Measurements from ENCODE around the gene DYNLT3.

The DYNLT3 gene

DNA sequence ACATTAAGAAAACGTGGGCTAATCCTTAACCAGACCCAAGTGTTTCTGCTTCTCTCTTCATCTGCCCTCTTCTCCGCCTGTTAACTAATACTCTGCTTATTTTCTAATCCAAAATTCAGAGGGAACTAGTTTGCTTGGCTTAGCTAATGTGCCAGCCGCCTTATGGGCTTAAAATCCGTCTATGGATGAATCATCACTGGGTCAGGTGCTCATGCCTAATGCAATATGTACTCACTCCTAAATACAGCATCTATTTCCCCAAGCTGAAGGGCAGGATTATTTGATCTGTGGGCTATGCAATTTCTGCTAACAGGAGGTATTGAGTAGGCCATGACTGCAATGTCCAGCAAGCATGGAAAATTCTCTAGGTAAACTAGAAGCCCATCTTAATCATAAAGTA, 12.4 kb downstream of the DYNLT3 start:
- DNase-seq = no peak

DNA sequence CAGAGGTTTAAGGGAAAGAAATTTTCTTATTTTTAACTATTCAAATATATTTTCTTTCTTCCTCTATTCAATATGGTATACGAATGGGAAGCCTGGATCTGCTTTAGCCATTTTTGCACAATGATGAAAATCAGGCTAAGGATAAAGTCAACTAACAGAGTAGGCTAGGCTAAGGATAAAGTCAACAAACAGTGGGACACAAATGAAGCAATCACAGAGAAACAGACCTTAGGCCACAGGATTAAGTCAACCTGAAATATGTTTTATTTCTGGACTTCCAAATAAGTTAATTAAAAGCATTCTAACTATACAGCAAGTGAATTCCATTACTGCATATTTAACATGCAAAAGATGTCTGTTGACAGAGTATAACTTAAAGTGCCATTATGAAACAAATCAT, 17.0 kb downstream of the DYNLT3 start:
- no peak for DNase-seq

DNA sequence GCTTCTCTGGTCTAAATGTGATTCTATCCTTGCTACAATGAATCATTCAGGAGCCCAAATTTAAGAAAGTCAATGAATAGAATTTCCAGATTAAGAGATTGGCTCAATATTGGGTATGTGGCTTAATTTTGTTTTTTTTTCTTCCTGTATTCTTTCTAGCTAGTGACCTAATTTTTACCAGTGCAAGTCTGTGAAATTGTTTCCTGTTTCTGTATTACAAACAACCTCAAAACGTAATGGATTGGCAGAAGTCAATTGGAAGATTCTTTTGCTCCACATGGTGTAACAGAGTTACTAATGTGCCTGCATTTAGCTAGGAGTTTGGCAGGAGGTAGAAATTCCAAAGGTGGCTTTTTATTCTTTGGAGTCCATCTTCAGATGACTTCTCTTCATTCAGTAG, 17.6 kb downstream of the DYNLT3 start:
- no peak for DNase-seq

DNA sequence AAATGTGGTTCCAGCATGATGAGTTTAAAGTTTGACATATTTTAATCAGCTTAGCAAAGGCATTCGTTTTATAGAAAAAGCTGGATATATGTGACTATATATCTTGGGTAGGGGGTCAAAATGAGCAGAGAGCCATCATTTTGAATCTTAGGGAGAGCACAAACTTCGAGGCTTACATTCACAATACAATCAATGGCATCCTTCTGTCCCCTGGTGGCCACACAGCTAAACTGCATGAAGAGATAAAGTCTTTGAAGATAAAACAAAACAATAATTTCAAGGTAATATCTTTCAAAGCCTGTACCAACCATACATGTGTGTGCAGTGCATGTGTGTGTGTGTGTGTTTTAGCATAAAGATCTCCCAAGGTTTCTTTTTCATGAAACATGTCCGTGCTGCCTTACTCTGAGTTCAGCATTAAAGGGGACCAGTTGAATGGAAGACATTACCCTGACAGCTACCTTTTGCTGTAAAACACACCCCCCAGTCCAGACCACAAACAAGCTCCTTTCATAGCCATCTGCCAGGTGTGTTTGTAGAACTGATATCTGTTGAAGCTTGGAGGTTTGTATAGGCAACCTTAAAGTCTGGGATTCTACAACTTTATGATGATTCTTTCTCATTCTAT, 22.0 kb downstream of the DYNLT3 start:
- peak; percentile 1 for DNase-seq

DNA sequence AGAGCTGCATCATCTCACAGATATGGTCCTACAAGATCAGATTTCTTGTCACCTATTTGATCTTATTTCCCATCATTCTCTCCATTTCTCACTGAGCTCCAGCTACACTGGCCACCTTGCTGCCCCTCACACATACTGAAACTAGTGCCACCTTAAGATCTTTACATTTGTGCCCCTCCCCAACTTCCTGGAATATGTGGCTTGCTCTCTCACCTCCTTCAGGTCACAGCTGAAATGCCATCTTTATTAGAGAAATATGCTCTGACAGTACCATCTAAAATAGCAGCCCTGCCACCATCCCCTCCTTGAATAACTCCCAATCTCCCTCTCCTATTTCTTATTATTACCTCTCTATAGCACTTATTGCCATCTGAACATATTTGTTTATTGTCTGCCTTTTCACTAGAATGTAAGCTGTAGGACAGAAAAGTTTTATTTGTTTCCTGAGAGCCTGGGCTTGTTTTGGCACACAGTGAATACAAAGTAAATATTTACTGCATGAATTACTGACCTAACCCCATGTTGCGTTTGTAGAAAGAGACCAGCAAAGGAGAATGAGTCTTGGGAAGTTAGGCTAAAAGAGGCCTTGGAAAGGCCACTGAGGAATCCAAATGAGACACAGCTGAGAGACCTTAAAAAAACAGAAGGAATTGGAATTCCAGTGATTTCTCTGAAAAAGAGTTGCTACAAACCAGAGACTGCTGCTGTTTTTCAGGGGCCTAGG, 22.7 kb downstream of the DYNLT3 start:
- DNase-seq = no peak

DNA sequence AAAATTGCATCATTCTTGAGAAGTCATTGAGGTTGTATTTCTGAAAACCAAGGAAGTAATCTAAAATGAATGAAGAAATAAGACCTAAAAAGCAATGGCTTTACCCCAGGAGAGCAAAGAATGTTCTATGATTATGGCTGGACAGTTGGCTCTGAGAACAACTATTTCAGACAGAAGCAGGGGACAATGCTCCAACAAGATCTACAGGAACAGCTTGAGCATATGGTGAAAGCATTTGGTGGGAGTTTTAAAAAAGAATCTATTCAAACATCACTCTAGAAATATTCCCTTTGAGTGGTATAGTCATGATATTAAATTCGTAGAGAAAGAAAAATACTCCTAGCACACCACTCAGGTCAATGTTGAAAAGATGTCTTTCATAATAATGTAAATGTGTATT, 26.7 kb downstream of the DYNLT3 start:
- DNase-seq = no peak

DNA sequence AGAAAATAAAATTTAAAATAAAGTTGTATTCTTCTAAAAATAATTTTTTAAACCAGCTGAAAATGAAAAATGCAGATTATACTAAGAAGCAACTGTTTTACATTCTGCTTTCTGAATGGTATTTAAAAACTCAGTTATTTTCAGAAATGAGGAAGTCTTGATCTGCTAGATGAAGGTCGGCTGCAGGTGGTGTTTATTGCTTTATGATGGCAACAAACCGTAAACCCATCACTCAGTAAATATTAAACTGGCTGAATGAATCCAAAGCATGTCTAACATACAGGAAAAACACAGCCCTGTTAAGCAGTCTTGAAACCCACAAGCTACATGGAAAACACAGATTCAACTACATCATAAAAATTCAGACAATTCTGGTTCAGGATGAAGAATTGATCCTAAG, 29.3 kb downstream of the DYNLT3 start:
- peak; percentile 2 for DNase-seq

DNA sequence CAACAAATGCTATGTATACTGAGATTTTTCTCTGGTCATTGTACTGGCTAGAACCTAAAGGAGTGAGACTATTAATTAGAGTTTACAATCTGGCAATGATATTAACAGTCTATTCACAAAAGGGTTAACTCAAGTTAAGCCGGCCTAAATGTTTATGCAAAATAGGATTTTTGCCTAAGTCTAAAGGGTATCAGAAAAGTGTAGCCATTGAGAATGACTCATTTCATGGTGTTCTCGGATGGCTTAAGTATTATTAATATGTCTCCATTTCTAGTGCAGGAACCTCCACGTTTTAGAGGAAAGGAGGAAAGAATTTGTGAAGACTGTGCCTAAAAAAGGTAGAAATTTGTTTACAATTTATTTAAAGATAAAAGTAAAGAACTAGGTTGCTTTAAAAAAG, 29.8 kb downstream of the DYNLT3 start:
- DNase-seq = no peak

DNA sequence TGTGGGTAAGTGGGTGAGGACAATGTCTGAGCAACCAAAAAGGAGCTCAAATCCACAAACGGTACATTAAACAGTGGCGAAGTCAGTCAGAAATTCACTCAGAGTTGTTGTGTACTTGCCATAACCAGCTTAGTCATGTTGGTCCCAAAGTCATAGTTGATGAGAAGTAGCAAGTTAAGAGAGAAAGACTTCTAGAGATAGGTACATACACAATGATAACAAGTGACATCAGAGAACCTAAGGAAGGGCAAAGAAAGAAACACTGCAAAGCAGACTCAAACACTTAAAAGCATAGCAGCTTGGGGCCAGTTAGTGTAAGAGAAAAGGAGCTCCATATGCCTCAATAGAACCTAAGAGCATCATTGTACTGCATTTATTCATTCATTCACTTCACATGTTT, 30.2 kb downstream of the DYNLT3 start:
- DNase-seq = no peak

DNA sequence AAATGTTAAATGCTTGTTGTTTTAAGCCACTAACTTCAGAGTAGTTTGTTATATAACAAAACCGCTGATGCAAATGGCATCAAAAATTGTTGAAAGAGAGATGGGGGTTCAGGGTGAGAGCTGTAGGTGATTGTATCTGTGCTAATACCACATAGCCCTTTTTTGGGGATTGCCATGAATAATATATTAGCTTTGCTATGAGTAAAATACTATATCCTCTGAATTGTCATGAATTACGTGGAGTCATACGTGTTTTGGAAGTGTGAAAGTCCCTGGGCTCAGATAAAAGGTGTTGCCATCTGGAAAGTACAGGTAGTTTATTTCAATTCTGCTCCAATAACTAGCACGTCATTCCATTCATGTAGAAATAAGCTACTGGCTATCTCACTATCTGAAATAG, 30.6 kb downstream of the DYNLT3 start:
- DNase-seq = no peak

DNA sequence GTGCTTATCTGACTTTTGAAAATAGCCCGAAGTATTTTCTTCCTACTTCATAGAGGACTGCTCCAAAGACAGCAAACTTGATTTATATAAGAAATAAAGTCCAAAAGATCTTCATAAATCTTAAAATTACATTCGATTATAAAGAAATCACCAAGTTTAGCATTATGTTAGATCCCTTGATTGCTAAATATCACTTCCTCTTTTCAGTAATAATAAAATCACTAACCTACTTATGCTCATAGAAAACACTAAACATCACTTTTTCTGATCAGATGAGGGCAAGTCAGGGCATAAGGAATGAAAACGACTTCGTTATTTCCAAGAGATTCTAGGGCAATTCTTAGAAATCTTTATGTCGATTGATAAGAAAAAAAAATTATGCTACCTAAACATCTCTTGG, 32.0 kb downstream of the DYNLT3 start:
- no peak for DNase-seq

DNA sequence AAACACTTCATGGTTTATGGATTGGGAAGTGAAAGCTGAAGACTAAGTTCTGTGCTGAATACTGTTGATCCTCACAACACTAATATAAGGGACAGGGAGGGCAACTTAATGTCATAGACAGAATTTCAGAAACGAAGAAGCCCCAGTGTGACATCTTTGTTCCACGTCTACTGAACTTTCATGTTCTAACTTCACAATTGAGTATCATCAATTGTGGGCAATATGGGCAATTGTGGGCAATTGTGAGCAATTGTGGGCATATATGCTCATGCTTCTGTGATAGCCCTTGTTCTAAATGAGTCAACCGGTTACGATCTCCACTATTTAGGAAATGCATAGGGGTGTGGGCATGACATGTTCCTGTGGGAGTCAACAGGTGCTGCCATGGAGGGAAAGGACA, 33.8 kb downstream of the DYNLT3 start:
- no peak for DNase-seq

DNA sequence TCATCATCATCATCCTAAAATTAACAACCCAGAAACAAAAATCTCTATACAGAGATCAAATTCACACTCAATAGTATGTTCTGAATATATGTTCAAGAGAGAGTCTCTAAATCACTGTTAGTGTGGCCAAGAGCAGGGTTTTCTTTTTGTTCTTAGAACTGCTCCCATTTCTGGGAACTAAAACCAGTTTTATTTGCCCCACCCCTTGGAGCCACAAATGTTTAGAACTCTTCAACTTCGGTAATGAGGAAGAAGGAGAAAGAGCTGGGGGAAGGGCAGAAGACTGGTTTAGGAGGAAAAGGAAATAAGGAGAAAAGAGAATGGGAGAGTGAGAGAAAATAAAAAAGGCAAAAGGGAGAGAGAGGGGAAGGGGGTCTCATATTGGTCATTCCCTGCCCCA, 35.3 kb downstream of the DYNLT3 start:
- no peak for DNase-seq

DNA sequence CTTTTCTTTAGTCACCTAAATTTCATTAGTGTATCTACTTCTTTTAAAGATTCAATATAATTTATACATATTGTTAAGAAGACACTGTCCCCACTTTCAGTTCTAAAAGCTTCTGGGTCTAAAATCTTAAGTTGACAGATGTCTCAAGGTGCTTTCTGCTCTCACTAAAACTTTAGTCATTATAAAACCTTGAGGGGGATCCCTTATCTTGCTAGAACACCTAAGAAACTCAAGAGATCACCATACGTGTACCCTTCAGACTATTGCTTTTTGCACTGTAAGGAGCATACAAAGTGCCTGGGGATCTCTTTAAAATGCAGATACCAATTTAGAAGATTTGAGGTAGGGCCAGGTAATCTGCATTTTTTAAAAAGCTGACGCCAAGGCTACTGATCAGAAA, 37.4 kb downstream of the DYNLT3 start:
- DNase-seq = no peak

DNA sequence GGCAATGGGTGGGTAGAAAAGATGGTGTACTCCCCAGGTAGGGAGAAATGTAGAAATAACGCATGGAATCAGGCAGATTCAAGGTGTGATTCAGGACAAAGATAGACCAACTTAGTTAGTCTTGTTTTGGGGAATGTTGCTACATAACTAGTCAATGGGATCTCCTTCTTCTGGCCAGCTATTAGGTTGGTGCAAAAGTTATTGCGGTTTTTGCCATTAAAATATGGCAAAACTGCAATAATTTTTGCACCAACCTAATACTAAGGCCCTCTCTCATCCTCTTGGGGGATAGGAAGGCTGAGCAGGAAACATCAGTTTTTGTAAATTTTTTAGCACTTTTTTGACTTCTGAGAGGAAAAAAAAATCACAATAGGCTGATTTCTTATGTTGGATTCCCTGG, 44.3 kb downstream of the DYNLT3 start:
- no peak for DNase-seq

DNA sequence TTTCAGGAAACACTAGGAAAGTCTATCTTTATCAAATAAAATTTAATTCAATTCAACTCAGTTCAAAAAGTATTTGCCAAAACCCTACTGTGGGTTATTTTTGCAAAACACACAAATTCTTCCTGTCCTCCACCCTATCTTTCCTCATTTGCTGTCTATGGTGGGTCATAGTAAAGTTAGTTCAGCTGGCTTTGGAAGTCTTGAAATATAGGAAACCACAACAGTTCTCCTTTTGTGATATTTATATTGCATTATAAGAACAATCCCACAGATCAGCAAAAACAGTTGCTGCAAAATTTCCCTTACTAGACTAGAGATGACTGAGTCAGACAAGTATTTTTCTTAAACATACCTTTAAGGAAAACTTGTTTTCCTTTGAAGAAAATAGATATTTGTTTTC, 45.3 kb downstream of the DYNLT3 start:
- DNase-seq = no peak

DNA sequence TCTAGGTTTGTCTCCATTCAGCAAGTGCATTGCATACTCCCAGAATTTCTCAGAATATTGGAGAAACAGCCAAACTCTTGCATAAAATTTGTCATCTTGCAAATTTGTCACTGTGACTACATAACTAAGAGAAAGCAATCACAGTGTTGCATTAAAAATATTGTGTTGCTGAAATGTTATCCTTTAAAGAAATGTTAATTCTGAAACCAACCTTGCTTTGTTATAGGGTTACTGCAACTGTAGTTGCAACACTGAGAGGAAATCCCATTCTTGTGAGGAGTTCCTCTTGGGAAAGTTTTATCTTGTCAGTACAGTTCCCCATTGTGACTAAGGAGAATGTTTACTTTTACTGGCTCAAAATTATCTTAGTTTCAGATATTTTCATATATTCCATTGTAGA, 46.7 kb downstream of the DYNLT3 start:
- no peak for DNase-seq

DNA sequence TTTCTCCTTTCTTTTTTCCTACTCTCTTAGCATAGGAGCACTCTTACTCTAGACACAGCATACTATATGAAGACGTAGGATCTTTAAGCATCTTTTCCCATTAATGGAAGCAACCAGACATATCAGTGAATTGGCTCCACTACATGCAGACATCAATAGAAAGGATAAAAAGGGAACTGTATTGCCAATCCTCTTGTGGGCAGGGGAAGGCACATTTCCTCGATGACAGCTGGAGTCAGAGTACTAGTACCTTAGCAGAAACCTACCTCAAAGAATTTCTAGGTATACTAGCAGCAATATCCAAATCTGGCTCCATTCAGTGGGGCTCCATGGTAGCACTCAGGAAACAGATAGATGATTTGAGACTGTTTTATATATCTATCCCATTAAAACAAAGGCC, 47.4 kb downstream of the DYNLT3 start:
- no peak for DNase-seq

DNA sequence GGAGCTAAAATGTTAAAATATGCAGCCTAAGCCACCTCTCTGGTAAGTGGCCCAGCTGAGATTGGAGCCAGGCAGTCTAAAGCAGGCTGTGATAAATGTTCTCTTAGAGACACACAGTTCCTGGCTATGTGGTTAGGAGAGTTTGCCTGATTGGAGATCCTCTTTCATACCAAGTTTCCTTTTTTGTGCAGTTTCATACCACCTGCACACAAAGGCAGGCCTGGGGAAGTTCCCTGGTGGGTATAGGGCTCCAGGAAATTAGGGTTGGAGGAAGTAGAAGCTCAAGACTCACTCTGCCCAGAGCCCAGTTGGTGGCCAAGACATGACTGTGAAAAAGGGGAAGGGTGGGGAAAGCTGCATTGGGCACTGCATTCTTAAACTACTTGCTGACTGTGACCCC, 50.6 kb downstream of the DYNLT3 start:
- no peak for DNase-seq

DNA sequence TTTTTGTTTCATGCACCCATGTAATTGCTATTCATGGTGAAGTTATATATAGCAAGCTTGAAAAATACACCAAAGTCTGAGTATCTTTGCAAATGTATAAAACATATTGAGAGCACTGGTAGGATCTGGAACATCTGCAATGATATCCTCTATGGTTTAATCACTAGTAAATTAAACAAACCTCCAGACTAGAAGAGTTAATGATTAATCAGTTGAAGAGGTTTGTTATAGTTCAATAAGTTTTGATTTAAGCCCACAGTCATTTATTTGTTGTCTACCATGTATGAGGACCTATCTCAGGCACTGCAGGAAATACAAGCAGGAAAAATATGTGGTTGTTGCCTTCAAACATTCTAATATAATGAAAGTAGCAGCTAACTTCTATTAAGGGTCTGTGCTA, 51.1 kb downstream of the DYNLT3 start:
- no peak for DNase-seq

Data from SHP77 treated with DMSO at 0.1 percent for 48 hours (cell line).